ENCODE results near the gene TSPAN9.

Gene TSPAN9

DNA sequence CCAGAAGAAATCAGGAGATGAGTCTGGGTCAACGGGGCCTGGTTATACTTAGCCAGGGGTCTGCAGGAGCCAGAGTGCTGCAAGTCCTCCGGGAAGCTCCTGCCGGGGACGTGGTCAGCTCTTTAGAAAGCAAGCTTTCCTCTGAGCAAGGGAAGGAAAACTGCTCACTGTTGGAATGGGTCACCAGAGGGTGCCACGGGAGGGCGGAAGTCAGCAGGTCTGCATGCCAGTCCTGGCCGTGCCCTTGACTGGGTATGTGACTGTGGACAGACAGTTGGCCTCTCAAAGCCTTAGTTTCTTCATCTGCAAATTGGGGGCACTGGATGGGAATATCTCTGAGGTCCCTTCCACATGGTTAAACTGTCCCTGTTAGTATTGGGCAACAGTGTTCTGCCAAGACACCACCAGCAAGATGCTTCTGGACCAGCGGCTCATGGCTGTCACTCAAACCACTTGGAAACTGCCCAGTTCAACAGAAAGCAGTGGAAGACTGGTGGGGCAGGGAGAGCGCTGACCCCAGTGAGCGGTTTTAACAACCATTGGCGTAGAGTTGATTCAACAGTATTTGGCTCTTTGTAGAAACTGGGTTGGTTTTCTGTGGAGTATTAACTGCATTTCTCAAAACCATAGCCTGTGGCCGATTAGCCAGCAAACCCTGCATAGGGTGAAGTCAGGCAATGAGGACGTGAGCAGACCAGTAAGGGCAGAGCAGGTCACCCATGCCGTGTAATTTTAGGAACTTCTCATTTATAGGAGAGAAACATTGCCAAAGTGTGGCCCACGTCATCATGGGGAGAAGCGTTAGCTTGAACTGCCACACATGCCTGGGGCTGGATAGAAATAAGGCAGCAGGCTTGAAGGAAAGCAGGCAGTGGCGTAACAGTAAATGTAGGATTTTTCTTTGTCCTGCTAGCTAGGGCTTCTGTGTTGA is 249.9 kb downstream of the TSPAN9 start:
- DNase-seq (ENCODE audit: low spot score) (no peak), FAIRE-seq (peak; percentile 13)

DNA sequence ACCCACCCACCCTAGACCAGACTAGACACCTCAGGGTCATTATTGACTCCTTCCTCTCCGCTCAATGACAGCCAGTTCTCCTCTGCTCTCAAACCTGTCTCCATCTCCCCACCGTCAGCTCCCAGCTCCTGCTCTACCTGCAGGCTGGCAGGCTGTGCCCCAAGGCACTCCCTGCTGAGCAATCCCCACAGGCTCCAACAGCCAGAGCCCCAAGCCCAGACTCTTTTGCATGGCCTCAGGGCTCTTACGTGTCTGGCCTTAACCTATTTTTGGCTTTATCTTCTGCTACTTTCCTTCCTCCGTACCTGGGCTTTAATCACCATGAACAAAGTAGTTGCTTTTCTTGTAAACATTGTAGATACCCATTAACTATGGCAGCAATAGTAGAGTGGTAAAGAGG is 250.9 kb downstream of the TSPAN9 start:
- no peak for DNase-seq (ENCODE audit: low spot score)
- FAIRE-seq = no peak

DNA sequence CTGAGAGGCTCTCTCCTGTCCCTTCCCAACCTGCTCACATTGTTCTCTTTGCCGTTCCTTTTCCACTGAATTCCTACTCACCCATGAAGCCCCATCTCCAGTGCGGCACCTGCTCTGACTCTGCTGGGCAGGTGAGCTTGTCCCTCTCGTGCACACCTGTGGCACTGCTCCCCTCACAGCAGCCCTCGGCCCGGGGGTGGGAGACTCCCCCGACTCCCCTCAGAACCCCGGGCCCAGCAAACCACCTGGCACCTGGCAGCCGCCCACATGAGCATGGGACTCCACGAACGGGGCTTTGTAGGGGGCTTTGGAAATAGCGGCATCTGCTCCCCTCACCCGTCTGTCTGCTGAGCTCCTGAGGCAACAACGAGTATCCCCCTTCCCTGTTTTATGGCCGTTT is 251.4 kb downstream of the TSPAN9 start:
- FAIRE-seq (no peak), DNase-seq (ENCODE audit: low spot score) (no peak)

DNA sequence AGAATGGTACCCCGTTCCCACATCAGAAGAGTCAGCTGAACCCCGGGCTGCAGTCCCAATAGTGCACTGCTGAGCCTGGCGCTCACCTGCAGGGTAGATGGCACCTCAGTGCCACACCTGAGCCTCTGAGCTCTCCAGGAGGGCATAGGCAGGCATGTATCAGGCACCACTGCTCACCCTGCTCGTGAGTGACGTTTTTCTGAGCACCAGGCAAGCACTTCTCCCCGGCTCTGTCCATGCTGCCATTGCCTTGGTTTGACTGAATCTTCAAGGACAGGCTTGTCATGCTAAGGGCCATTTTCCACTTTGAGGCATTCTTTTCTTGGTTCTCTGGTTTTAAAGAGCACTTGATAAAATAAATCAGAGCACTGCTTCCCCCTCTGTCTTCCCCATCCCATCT is 252.2 kb downstream of the TSPAN9 start:
- peak; percentile 88 for FAIRE-seq
- DNase-seq (ENCODE audit: low spot score) = no peak

DNA sequence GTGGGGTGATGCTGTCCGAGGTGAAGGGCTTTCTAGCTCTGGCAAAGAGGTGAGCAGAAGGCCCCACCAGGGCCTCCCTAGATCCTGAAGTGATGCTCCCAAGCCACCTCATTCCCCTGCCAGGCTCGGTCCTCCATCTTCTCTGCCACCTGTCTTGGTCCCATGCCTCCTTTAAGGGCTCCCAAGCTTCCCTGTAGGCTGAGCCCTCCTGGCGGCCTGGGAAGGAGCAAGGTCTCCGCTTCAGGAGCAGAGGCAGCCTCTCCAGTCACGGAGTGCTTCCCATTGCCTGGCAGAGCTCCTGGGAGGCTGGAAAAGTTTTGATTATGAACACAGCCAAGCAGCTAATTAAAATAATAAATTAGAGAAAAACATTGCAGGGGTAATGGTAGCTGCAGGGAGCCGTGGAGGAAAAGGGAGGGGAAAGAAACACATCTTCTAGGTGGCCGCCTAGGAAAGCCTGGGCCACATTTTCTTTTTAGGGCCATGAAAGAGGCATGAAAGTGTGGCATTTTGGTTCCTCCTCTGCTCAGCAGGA is 253.9 kb downstream of the TSPAN9 start:
- no peak for DNase-seq (ENCODE audit: low spot score)
- FAIRE-seq = no peak

DNA sequence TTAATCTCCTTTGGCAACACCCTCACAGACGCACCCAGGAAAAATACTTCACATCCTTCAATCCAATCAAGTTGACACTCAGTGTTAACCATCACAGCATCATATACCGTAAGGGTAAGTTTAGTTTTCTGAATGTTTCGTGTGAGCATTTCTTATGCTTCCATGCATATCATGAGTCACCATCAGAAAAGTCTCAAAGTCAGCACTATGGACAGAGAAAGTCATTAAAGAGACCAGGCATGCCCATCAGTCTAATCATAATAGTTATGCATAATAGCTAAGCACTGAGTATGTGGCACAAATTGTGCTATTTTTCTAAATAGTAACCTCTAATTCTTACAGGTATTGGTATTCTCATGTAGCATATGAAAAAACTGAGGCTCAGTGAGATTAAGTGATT is 255.0 kb downstream of the TSPAN9 start:
- DNase-seq (ENCODE audit: low spot score) = no peak
- FAIRE-seq = no peak

DNA sequence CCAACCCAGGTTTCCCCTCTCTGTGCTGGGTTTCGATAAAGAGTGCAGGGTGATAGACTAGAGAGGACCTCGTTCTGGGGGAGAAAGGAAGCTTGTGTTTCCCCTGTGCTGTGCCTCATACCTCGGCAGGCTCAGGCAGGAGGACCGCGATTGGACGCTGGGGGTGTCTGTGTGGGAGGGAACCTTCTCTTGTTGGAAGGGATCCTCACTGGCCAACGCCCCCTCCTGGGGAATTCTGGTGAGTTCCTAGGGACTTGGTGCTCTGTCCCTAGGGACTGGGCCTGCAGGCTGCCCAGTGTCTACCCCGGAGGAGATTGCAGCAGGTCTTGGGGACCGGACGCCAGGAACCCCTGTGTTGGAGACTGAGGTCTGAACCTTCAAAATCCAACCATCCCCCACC is 256.4 kb downstream of the TSPAN9 start:
- FAIRE-seq (no peak), DNase-seq (ENCODE audit: low spot score) (no peak)

DNA sequence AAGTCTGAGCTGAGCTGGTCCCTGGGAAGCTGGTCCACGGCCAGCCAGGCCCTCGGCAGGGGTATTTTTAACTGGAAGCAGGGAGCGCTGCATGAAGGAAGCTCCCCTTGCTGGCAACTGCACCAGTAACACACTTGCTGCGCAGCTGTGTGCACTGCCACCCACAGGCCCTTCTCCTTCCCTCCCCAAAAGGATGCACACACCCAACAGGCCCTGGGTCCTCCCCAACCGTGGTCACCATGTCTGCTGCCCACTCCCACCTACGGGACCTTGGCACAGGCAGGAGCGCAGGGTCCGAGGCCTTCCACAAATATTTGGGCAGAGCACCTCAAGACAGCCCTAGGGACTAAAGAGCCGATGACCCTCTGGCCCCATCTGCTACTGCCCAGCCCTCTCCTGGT is 256.8 kb downstream of the TSPAN9 start:
- FAIRE-seq (no peak), DNase-seq (ENCODE audit: low spot score) (no peak)

DNA sequence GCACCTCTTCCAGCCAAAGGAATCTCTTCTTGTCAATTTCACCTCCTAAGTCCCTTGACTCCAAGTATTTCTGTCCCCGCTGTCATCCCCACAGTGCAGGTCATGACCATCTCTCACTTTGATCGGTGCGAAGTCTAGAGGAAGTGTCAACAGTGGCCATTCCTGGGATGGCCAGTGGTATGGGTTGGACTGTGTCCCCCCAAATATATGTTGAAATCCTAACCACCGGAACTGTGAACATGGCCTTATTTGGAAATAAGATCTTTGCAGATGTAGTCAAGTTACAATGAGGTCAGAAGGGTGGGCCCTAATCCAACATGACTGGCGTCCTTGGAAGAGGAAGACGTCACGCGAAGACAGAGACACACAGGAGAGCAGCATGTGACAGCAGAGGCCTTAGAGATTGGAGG is 257.9 kb downstream of the TSPAN9 start:
- DNase-seq (ENCODE audit: low spot score) (no peak), FAIRE-seq (peak; percentile 78)
